Hepatocyte (in vitro differentiated cells): ENCODE results near the gene ATP8A2.

Experiments
- CTCF ChIP-seq: fragments of 200-600 bp; sonication (generic); IDR thresholded peaks from 2 replicates; pipeline ENCODE4 v1.5.1; 2016; ENCODE audit warnings: antibody characterized with exemption, mild to moderate bottlenecking; ENCODE audit not compliant: poor library complexity
- EZH2 ChIP-seq: fragments of 200-600 bp; sonication (generic); IDR thresholded peaks from 2 replicates; pipeline ENCODE4 v1.6.1; 2016; ENCODE audit warnings: antibody characterized with exemption, mild to moderate bottlenecking, borderline replicate concordance

GRCh38 chr13:25585000-25585399 lies 213.2 kb downstream of the ATP8A2 start:
- TF ChIP-seq CTCF (no peak), EZH2 (no peak)
